HG03354 (cell line): ENCODE data around the gene ZFHX3.

ENCODE experiments used
- ATAC-seq: cut with Tn5 transposase; IDR thresholded peaks from one replicate; pipeline ENCODE4 v1.9.1; 2021; ENCODE audit warnings: mild to moderate bottlenecking; ENCODE audit not compliant: unreplicated experiment, poor library complexity, severe bottlenecking

ZFHX3 gene

DNA sequence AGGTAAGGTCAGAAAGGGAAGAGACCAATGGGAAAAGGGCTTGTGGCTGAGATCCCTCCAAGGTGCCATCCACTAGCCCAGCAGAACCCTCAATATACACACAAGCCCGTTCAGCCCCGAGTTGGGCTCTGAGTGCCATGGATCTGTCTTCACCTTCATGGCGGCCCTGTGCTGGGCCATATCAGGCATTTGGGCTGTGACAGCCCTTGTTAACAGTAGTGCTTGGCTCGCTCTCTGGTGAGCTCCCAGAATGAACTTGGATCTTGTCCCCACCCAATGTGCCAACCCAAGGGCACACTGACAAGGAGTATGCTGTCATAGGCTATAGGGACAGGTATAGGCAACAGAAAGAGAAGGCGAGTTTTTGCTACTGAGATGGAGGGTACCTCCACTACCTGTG is 182.7 kb downstream of the ZFHX3 start:
- ATAC-seq: no peak

DNA sequence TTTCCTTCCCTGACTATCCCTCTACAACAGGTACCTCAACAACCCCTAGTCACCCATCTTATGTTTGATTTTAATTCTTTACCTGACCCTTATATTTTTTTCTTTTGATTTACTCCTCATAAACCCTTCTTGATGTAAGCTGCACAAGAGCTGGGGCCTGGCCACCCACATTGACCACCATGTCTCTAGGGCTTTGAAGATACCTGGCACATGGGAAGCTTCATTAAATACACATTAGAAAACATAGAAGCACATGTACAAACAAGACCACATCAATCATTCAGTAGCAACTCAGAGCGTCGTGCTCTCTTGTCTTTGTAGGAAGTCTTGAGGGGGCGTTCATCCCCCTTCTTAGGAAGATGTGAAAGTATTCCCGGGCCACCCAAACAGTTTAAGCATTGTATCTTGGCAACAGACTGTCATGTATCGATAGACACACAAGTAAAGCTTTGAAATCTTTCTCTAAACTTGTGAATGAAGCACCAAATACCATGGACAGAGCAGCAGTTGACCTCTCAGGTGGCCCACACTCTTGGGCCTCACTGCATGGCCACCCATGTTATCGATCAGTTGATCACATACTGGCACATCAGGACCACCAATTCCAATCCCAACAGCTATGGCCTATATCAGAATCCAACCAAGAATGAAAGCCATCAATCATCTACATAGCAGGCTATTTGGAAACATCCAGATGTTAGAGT is 183.6 kb downstream of the ZFHX3 start:
- no peak for ATAC-seq

DNA sequence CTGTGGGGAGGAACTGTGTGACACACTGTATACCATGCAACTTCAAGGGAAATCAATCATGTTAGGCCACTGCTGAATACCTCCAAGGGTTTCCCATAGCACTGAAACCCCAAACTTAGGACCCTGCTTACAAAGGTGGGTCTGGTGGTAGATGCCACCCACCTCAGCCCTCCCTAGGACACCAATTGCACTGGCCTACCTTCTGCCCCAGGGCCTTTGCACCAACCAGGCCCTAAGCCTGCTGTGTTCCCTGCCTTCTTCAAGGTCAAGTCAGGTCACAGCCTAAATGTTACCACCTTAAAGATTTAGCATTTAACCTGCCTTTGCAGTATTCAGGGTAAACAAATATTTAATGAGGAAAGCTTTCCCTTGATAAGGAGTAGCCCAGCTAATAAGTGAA is 185.8 kb downstream of the ZFHX3 start:
- ATAC-seq: no peak

DNA sequence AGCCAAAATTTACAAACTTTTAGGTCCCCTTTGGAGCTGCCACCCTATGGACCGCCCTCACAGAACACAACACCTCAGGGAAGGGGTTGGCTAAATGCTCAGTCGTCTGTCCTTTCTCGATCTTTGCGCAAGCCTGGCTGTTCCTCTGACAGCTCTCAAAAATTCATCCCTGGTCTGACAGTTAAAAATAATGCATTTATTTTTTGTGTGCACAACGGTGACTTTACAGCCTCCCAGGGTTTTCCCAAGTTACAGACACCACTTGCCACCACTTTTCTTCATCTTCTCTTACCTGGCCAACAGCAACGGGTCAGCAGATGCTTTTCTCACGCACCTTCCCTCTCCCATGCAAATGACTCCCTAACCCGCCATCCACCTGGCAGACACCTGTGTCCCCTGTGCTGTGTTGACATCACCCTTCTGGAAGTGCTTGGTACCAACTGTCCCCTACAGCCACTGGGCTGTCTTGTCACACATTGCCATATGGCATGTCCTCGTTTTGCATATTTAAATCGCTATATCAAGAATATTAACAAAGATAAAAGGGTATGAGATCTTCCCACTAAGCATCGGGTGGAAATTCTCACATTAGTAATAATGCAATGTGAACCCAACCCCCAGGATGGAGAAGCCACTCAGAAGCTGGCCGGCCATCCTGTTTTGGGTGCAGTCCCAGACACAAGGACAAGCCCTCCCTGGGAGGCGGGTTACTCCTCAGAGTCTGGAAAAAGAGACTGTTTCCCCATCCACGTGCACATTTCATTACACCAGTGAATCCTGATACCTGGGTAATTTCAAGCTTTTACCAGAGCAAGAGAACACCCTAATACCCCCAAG is 187.0 kb downstream of the ZFHX3 start:
- ATAC-seq: no peak

DNA sequence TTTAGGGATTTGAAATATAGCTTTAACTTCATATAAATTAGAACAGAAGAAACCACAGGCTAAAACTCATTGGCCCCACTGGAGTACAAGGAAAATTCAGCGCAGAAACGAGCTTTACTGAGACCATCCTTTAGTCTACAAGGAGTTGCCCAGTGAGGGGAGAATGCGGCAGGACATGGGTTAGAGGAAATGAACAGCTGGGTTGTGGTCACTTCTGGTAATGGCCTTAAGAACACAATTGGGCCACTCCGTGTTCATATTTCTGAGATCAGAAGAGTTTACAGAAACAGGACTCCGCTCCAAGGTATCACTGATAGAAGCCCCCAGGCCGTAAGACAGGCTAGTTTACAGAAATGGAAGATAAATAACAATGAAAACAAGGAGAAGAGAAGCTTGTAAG is 188.3 kb downstream of the ZFHX3 start:
- ATAC-seq: no peak

DNA sequence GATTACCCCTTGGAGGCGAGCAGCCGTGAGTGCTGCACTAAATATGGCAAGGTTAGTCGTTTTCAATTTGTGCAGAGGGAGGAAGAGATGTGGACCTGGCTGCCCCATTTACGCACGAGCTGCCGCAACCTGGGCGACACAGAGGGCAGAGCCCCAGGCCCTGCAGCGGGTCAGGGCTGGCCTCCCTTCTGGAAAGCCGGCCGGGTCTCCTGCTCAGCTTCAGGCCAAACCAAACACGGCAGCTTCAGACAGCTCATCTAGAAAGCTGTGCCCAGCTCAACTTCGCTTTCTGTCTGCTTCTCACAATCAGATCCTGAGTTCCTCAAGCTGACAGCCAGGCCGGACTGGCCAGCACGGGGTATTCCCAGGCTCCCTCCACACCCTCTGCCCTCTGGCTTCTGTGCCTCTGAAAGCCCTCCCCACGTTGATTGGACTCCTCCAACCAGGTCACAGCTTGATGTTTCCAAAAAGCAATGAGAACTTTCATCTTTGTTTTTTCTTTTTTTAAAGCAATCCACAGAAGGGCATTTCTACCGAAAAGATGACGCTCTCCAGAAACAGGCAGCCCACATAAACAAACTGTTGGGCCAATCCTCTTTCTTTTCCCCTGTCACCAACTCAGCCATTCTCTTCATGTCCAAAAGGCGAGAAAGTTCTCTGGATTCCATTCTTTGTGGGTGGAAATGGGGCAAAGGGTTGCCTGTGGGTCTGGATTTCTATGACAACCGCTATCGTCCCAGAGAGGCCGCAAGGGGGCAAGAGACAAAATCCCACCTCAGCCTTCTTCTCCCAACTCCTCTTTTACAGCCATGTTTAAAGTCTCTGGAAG is 189.0 kb downstream of the ZFHX3 start:
- no peak for ATAC-seq

DNA sequence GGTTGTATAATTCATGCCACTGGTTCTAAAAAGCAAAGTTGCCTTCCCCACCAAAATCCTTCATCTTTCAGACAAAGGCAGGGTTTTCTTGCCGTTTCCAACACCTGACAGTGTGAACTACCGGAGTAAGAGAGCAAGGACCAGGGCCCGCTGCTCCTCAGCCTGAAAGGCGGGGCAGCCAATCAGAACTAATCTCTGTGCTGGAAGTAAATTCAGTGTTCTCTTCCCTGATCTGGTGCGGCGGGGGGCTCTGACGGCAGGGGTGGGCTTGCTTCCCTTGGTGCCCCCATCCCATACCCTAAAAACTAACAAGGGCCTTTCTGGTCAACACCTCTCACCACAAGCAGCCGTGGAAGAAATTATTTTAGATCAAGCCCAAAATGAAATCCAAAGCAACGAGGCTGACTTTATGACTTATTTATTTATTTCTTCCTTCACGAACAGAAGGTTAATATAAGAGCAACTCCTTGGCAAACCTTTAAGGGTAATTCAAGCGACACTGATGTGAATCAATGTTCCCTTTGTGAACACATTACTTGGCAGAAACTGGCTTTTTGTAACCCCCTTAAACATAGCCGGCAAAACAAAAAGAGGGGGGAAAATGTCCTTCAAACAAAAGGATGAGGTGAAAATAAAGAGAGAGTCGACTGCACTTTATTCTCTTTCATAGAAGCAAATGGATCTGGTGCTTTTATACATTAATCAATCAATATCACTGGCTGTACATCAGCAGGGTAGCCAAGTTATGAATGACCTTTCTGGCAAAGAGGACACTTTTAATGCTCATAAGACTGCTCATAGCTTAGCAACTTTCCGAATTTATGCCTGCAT is 189.9 kb downstream of the ZFHX3 start:
- no peak for ATAC-seq

DNA sequence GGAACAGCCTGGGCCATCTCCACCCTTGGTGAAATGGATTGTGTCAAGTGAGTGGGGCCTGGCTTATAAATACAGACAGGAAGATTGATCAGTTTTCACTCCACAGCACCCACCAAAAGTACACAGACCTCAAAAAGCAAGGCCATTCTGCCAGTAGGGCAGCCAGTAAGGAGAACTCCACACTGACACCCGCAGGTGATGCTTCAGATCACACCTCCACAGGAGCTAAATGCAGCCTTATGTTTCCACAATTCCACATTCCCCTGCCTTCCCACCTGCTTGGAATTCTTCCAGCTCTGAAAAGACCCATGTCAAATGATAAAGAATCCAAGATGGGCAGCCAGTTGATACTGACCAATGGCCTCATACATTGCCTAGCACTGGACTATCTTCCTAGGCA is 191.1 kb downstream of the ZFHX3 start:
- ATAC-seq: no peak

DNA sequence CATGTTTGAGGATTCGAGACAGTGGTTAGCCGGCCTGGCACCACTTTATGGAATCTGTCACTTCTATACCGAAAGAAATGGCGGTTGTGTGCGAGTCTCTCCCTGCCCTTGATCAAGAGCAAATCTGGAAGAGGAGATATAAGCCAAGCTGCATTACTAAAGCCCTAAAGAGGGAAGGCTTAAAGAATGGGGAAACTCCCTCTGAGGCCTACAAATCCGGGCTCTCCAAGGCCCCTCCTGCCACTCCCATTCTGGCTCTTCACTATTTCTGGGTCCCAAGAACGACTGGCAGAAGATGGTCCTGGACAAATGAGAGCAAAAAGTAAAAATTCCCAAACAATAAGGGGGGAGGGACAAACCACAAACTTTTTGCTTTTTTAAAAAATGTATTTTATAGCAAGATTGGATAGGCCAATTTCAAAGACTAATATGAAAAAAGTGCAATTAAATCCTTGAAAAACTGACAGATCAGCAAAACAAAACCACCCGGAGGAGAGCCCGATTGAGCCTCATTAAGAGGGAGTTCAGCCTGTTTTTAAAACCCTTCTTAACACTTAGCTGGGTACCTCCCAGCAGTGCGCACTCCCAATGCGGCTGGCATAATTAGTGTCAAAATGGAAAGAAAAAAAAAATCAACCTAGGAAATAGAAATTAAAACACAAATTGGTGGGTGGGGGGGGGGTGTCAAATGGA is 193.5 kb downstream of the ZFHX3 start:
- ATAC-seq: no peak

DNA sequence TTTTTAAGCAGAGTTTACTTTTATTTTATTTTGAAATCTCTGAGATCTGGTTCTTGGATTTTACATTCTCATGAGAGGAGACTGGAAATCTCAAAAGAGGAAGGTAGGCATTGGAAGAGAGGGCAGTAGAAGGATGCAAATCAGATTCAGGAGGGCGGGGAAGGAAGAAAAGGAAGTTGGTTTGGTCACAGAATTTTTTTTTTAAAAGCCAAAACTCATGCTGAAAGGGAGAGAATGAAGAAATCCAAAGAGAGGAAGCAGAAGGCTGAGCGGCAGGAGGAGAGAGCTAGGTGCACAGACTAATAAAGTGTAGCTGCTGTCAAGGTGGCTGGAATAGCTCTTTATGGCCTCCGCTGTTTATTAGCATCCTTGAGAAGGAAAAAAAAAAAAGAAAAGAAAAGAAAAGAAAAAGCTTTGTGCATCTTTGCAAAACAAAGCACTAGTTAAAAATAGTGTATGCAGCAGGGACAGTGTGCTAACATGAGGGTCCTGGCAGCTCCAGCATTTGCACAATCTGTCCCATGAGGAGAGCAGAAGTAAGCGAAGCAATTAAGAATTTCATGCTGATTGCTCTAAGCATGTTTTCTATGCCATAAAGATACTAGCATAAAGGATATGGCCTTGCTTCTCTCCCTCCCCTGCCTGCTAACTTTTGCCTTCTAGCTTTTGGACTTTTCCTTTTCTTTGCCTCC is 194.2 kb downstream of the ZFHX3 start:
- ATAC-seq: no peak

DNA sequence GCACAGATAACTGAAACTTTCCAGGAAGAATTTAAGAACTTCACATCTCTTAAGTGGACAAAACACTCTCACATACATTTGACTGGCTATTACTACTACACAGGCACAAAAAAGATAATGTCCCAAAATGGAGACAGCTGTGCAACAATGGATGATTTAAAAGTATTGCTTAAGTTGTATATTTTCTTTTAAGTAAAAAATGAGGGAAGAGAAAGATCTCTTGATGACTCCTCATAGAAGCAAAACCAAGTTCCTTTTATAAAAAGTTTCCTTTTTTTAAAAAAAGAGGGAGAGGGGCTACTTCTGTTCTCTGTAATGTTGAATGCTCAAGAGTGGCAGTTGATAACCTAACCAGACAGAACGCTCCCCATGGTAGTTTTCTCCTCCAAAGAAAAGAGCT is 195.5 kb downstream of the ZFHX3 start:
- no peak for ATAC-seq

DNA sequence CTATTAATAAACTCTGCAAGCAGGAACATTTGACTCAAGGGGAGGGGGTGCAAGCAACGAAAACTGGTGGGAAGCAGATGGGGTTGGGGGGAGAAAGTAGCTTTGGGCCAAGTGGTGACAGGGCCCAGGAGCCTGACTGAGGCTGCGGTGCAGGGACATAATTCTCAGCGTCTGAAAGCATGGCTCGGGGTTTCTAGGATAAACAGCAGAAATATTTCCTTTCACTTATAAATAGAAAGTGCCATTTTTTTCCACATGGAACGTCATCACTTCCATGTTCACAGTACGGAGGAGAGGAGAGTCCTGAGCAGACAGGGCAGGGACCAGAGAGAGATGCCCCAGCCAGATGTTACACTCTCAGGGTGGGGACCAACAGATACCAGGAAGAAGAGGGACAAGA is 197.1 kb downstream of the ZFHX3 start:
- no peak for ATAC-seq

DNA sequence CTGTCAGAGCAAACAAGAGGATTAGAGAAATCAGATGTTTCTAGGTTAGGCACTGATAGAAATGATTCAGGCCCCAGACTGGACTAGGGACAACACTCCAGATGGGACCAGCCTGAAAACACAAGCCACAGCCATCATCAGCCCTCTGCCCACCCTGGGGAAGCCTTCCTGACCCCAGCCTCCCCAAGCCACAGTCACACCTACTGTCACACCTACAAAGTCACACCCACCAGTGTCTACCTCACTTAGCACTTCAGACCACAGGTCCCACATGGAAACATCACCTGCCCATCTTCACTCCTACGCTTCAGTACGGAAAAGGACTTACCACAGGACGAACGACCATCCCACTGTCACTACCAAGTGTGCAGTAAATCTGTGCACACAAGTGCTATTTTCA is 197.9 kb downstream of the ZFHX3 start:
- ATAC-seq: no peak

DNA sequence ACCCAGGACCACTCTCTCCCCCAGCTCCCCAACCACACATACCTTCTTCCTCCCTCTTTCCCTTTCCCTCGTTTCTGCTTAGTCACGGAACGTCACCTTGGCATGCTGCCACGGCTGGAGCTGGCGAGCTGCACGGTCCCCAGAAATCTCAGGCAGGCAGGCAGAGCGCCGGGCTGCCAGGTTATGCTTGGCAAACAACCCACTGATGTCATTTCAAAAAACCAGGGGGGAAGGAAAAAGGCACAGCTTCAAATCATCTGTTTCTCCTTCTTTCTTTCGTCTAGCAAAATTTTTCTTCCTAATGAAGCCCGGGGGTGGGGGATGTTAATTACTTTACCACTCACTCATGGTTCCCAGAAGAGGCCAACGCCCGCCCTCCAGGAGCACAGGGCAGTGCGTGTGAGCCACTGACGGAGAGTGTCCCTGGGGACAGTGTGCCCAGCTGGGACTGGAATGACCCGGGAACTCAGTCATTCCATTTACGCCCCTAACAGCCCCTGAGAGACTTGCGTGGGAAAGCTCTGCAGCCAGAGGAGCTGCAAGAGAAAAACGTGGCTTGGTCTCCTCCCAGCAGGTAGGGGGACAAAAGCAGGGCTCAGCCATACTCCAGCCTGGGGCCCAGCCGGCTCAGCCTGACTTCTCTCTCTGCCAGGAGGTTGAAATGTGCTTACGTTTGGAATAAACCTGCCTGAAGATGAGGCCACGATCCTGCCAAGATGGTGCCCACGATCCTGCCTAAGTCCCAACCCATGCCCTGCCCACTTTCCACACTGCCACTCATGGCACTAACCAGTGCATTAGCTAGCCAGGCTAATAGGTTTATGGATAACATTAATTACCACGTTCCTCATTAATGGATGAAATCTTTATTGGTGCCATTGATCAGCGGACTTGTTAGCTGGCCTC is 198.9 kb downstream of the ZFHX3 start:
- no peak for ATAC-seq

DNA sequence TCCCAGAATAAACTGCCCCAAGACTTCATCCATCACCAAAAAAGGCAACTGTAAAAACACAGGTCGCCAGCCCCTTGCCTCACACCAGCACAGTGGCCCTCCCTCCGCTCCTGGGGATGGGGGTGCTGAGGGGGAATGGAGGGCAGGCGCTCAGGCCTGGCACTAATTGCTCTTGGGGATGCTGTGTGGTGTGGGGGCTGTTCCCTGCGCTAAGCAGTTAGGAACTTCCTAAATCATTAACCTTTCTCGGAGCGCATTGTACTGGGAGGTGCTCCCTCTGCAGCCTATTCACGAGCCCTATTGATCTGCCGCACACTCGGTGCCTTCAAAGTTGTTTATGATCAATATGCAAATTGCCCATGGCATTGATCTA is 199.9 kb downstream of the ZFHX3 start:
- ATAC-seq: no peak

DNA sequence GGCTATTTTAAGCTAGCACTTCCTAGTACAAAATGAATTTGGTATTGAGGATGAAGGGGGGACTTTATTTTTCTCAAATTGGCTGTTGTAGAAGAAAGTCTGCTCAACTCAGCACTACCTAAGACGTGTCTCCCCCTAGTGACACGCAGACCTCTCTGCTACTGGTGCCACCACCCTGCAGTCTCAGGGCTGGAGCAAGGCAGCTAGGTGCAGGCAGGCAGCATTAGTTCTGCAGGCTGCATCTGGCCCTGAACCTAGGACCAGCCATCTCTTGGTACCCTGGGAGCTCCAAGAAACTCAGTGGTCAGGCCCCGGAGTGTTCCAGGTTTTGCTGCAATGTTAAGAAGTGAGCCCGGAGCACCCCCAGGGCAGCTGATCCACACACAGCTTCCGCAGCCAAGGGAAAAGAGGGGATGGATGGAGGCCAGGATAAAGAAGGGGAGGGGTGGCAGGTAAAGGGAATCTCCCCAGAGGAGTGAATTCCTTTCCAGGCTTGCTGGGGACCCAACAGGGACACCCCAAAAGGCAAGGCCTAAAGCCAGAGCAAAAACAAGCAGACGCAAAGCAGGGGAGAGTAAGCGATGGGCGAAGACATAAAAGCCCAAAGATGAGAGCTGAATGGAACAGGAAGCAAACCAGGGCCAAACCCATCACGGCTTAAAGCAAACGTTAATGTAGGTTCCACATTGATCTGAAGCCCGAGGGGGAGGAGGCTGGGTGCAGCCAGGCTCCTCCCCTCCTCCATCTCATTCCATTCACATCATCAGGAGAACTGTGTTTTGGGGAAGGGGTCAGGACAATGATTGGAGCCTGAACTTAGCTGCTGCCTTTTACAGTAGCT is 200.5 kb downstream of the ZFHX3 start:
- ATAC-seq: no peak

DNA sequence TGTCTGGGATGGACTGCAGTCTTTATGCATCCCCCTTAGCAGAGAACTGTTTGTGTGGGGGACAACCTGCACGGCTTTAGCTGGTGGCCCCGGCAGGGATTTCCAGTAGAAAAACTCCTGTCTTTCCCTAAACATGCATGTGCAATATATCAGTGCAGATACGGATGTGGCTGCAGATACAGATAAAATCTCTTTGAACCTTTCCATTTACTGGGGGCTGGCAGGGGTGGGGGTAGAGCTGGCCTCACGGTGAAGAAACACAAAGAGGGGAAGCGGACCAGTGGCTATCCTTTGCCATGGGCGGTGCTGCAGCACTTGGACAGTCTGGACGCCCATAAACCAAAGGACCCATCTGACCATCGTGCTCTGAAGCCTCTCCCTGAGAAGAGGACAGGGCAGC is 201.3 kb downstream of the ZFHX3 start:
- no peak for ATAC-seq
